CD4-positive, alpha-beta T cell treated with Interleukin-4 for 4 hours (primary cell): ENCODE data around the gene CCT8.

ENCODE experiments used
- DNase-seq: peaks from one replicate; pipeline ENCODE4 v3.0.0-alpha.2; 2020

The CCT8 gene

GRCh38 chr21:29076731-29077640 is 3.5 kb upstream of the CCT8 start:
- DNase-seq = peak; percentile 91

- no peak for DNase-seq
These were observed 2.4 kb upstream of the CCT8 start for GRCh38 chr21:29075706-29076466.

GRCh38 chr21:29074783-29075182 is 1.3 kb upstream of the CCT8 start:
- no peak for DNase-seq

- no peak for DNase-seq
These were observed 544 bp upstream of the CCT8 start for GRCh38 chr21:29074007-29074376.

- DNase-seq = no peak
These were observed 601 bp downstream of the CCT8 start for GRCh38 chr21:29072873-29073221.

GRCh38 chr21:29064850-29065481 is 8.5 kb downstream of the CCT8 start:
- DNase-seq = no peak

GRCh38 chr21:29056538-29057050 is 16.9 kb downstream of the CCT8 start:
- DNase-seq = no peak

GRCh38 chr21:29056005-29056404 is 17.4 kb downstream of the CCT8 start:
- DNase-seq = no peak

- no peak for DNase-seq
These were observed 18.4 kb downstream of the CCT8 start for GRCh38 chr21:29055080-29055479.

GRCh38 chr21:29053656-29054055 is 19.8 kb downstream of the CCT8 start:
- no peak for DNase-seq

GRCh38 chr21:29053011-29053553 is 20.4 kb downstream of the CCT8 start:
- no peak for DNase-seq

- DNase-seq = no peak
These were observed 21.2 kb downstream of the CCT8 start for GRCh38 chr21:29052224-29052623.

- no peak for DNase-seq
These were observed 38.8 kb downstream of the CCT8 start for GRCh38 chr21:29034678-29035077.

GRCh38 chr21:29033871-29034270 is 39.6 kb downstream of the CCT8 start:
- no peak for DNase-seq

GRCh38 chr21:29033301-29033700 is 40.1 kb downstream of the CCT8 start:
- DNase-seq = no peak

- DNase-seq = no peak
These were observed 42.5 kb downstream of the CCT8 start for GRCh38 chr21:29030909-29031308.

- no peak for DNase-seq
These were observed 43.9 kb downstream of the CCT8 start for GRCh38 chr21:29029524-29029923.

- DNase-seq = peak; percentile 28
These were observed 48.1 kb downstream of the CCT8 start for GRCh38 chr21:29025328-29025713.

GRCh38 chr21:29024474-29025327 is 48.7 kb downstream of the CCT8 start, which contains the start of gene USP16:
Gene USP16, plus strand, starts transcription at chr21:29024668. Its CDS starts 3,246 bp downstream, at chr21:29027914.
- peak; percentile 99 for DNase-seq

GRCh38 chr21:29022166-29022565 is 51.3 kb downstream of the CCT8 start:
- peak; percentile 33 for DNase-seq

- no peak for DNase-seq
These were observed 54.9 kb downstream of the CCT8 start for GRCh38 chr21:29018540-29018939.

GRCh38 chr21:29017639-29018237 is 55.7 kb downstream of the CCT8 start:
- DNase-seq = no peak
